ENCODE results near the gene ITIH3.

DNA sequence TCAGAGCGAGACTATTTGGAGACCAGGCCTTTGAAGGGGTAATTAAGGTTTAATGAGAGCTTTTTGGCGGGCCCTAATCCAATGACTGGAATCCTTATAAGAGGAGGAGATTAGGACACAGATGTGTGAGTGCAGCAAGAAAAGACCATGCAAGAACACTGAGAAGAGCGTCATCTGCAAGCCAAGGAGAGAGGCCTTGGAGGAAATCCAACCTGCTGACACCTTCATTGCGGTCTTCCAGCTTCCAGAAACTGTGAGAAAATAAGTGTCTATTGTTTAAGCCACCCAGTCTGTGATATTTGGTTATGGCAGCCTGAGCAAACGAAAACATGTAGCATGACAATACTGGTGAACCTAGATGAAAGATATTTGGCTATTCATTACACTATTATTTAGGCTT is 63.3 kb downstream of the ITIH3 start:
- TF ChIP-seq YY1 (IDR thresholded peaks at IDR 0.05; ENCODE audit: insufficient read depth, insufficient read length) (no peak), ZNF274 (IDR thresholded peaks at IDR 0.05; ENCODE audit: low read depth, low read length) (no peak)
